ENCODE data around the gene HEPH. TPM values are rescaled to one million over a fixed set of nuclear protein-coding genes. Genes with fewer than 3 reads are reported as not detected.
"Not testable (repeated sequence)": the region's sequence is repeated elsewhere in the genome, so short reads cannot be mapped to it uniquely, and the experiment has no call there.

HEPH gene
- total RNA-seq, 1 experiment from 2014 or later = 5.8 TPM

DNA sequence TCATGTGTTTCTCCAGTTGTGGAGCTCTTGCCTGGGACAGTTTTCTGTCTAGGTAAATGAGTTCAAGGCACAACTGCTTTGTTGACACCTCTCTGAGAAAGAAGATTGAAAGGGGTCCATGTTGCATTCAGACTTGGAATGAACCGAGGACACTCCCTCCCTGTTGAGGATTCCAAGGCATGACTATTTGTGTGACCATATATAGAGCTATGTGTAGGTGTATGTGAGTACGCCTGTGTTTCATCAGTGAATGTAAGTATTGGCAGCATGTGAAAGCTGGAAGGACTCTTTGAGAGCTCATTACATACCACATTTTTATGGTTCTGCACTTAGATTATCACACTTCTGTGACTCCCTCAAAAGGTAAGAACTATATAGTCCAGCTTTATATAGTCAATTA is 3.4 kb downstream of the HEPH start:
- H3K36me3 ChIP-seq = no peaks in the 10 kb centered on the region
- no peaks in the 10 kb centered on the region for H3K9me3 ChIP-seq (replicated peaks)
- no peak overlapping the region for H3K4me3 ChIP-seq
- no peak overlapping the region for H3K27ac ChIP-seq
- H3K27me3 ChIP-seq (replicated peaks) = no peaks in the 10 kb centered on the region
- DNase-seq (ENCODE audit: low read depth in 1 of 2, low spot score in 2 of 2) = no peak
- H3K4me1 ChIP-seq (replicated peaks) = no peaks in the 10 kb centered on the region

GRCh38 chrX:66176134-66176533 is 12.1 kb downstream of the HEPH start:
- DNase-seq (ENCODE audit: low read depth in 1 of 2, low spot score in 2 of 2) = no peak
- no peak overlapping the region for H3K4me3 ChIP-seq
- no peaks in the 10 kb centered on the region for H3K36me3 ChIP-seq
- H3K27me3 ChIP-seq (replicated peaks) = no peaks in the 10 kb centered on the region
- no peaks in the 10 kb centered on the region for H3K9me3 ChIP-seq (replicated peaks)
- H3K27ac ChIP-seq = no peak overlapping the region
- no peaks in the 10 kb centered on the region for H3K4me1 ChIP-seq (replicated peaks)

GRCh38 chrX:66191563-66191962 is 27.5 kb downstream of the HEPH start:
- Histone ChIP-seq H3K4me3 (no peak overlapping the region), H3K27ac (no peak overlapping the region), H3K9me3 (replicated peaks) (no peaks in the 10 kb centered on the region), H3K4me1 (replicated peaks) (no peaks in the 10 kb centered on the region), H3K36me3 (no peaks in the 10 kb centered on the region), H3K27me3 (replicated peaks) (no peaks in the 10 kb centered on the region)
- DNase-seq (ENCODE audit: low read depth in 1 of 2, low spot score in 2 of 2) = no peak

GRCh38 chrX:66193821-66194220 is 29.8 kb downstream of the HEPH start:
- H3K36me3 ChIP-seq = no peaks in the 10 kb centered on the region
- no peaks in the 10 kb centered on the region for H3K9me3 ChIP-seq (replicated peaks)
- H3K27me3 ChIP-seq (replicated peaks) = no peaks in the 10 kb centered on the region
- DNase-seq (ENCODE audit: low read depth in 1 of 2, low spot score in 2 of 2) = no peak
- no peak overlapping the region for H3K4me3 ChIP-seq
- no peaks in the 10 kb centered on the region for H3K4me1 ChIP-seq (replicated peaks)
- H3K27ac ChIP-seq = no peak overlapping the region

GRCh38 chrX:66200050-66200664 is 36.1 kb downstream of the HEPH start:
- Histone ChIP-seq H3K27ac (no peak overlapping the region), H3K4me1 (replicated peaks) (no peaks in the 10 kb centered on the region), H3K27me3 (replicated peaks) (no peaks in the 10 kb centered on the region), H3K36me3 (no peaks in the 10 kb centered on the region), H3K9me3 (replicated peaks) (no peaks in the 10 kb centered on the region), H3K4me3 (no peak overlapping the region)
- no peak for DNase-seq (ENCODE audit: low read depth in 1 of 2, low spot score in 2 of 2)

DNA sequence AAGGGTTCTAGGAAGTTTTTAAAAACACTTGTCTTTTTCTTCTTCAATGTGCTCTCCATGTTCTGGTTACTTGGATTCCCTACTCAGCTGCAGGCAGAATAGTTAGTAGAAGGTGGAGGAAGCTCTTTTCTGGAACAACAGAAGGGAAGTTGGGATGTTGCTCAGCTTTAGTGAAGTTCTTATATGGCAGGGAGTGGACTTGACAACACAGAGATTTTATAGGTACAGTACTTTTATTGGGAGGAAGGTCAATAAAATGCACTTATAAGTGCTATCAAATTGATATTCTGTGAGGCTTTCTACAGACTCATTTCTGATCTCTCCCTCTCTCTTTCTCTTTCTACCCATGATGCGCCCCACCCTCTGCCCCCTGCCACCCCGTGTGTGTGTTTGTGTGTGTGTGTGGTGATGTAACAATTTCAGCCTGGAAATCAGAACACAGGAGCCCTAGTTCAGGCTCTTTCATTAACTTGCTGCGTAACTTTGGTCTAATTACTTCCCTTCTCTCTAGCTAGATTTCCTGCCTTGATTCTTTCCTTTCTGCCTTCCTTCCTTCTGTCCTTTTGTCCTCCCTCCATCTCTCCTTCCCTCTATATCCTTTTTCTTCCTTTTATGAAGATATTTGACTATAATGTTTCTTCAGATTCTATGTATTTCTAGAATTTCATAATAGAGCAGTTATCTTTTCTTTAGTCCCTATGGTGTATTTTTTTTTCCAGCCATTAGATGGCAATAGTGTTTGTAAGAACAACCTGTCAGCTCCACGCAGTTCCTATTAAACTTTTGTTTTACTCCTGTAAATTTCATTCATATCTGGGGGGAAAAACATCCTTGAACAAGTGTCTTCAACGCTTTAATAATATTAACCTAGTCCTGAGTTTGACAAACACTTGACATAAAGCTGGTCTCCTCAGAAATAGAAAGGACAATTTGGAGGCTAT is 37.1 kb downstream of the HEPH start:
- H3K27me3 ChIP-seq (replicated peaks) = no peaks in the 10 kb centered on the region
- no peak overlapping the region for H3K4me3 ChIP-seq
- H3K27ac ChIP-seq = no peak overlapping the region
- H3K36me3 ChIP-seq = no peaks in the 10 kb centered on the region
- H3K4me1 ChIP-seq (replicated peaks) = no peaks in the 10 kb centered on the region
- DNase-seq (ENCODE audit: low read depth in 1 of 2, low spot score in 2 of 2) = peak in 1 of 2 experiments; percentile 1
- no peaks in the 10 kb centered on the region for H3K9me3 ChIP-seq (replicated peaks)

DNA sequence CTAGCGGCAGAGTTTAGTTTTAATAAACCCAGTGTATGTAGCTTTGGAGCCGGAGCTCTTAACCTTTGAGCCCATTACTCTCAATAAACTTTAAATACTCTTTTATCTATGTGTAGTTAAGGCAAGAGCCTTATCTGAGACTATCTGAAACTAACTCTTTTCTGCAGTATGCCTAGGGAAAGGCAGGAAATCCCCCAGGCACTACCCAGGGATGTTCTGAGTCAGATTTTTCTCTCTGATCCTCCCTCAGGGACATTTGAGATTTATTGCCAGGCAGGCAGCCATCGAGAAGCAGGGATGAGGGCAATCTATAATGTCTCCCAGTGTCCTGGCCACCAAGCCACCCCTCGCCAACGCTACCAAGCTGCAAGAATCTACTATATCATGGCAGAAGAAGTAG is 39.1 kb downstream of the HEPH start:
- no peaks in the 10 kb centered on the region for H3K27me3 ChIP-seq (replicated peaks)
- no peak overlapping the region for H3K27ac ChIP-seq
- no peaks in the 10 kb centered on the region for H3K36me3 ChIP-seq
- DNase-seq (ENCODE audit: low read depth in 1 of 2, low spot score in 2 of 2) = no peak
- H3K4me1 ChIP-seq (replicated peaks) = no peaks in the 10 kb centered on the region
- no peak overlapping the region for H3K4me3 ChIP-seq
- H3K9me3 ChIP-seq (replicated peaks) = no peaks in the 10 kb centered on the region

DNA sequence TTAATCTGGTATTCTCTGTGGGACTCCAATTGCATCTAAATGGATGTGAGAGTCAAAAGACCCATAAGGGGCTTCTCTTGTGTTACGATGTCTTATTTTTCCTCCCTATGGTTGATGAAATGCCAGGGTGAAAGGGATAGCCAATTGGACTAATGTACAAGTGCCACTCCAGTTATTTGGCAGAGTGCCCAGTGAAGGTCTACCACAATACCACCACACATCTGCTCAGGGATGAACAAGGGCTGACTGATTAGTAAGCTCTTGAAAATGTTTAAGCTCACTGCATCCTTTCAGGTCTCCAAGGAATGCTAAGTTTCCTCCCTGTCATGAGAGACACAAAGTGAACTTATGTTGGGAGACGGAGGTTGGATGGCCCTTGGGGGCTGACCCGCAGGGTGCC is 57.8 kb downstream of the HEPH start:
- H3K9me3 ChIP-seq (replicated peaks) = no peaks in the 10 kb centered on the region
- no peaks in the 10 kb centered on the region for H3K27me3 ChIP-seq (replicated peaks)
- H3K4me3 ChIP-seq = no peak overlapping the region
- DNase-seq (ENCODE audit: low read depth in 1 of 2, low spot score in 2 of 2) = no peak
- H3K4me1 ChIP-seq (replicated peaks) = no peaks in the 10 kb centered on the region
- no peaks in the 10 kb centered on the region for H3K36me3 ChIP-seq
- H3K27ac ChIP-seq = no peak overlapping the region

DNA sequence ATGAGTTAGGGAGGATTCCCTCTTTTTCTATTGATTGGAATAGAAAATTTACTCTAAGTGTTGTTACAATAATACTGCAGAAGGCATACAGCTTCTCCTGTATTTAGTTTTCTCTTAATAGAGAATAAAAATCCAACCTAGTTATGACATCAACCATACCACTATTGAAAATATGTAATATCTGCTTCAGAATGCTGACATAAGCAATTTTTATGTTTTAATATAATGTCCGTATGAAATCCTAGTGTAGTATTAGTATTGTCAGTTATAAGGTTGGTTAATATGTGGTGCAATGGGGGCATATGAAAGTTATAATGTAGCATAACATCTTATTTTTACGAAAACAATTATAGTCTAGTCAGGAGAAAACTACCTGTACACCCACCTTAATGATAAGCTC is 68.2 kb downstream of the HEPH start:
- Histone ChIP-seq H3K4me1 (replicated peaks) (no peaks in the 10 kb centered on the region), H3K36me3 (no peaks in the 10 kb centered on the region)
- DNase-seq (ENCODE audit: low read depth in 1 of 2, low spot score in 2 of 2) = no peak

DNA sequence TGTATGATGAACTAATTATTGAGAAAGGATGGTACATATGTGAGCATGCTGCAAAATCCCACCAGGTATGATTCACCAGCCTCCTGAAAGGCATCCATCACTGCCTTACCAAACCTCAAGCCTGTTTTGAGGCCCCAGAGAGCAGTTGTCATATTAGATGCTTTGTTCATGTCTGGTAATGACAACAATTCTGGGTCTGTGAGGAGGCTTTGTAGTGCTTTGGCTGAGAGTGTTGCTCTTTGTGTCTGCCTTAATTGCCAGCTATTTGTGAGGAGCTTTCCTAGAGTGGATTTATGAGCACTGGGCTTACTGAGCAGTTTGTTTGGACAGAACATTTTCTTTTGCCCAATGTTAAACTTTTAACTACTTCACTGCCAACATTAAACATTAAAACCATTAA is 69.2 kb downstream of the HEPH start:
- Histone ChIP-seq H3K4me3 (no peak overlapping the region), H3K27me3 (replicated peaks) (no peaks in the 10 kb centered on the region), H3K36me3 (no peaks in the 10 kb centered on the region), H3K9me3 (replicated peaks) (no peaks in the 10 kb centered on the region), H3K27ac (no peak overlapping the region), H3K4me1 (replicated peaks) (no peaks in the 10 kb centered on the region)
- no peak for DNase-seq (ENCODE audit: low read depth in 1 of 2, low spot score in 2 of 2)

More for the DNA sequence above, 68.2 kb downstream of the HEPH start:
- Histone ChIP-seq H3K4me3 (no peak overlapping the region), H3K27ac (no peak overlapping the region), H3K9me3 (replicated peaks) (no peaks in the 10 kb centered on the region), H3K27me3 (replicated peaks) (no peaks in the 10 kb centered on the region)

- not testable (repeated sequence) for H3K4me3 ChIP-seq; H3K36me3 ChIP-seq; H3K27ac ChIP-seq; H3K4me1 ChIP-seq (replicated peaks); H3K27me3 ChIP-seq (replicated peaks); H3K9me3 ChIP-seq (replicated peaks); DNase-seq (ENCODE audit: low read depth in 1 of 2, low spot score in 2 of 2)
Measured at GRCh38 chrX:66233904-66234303, 69.9 kb downstream of the HEPH start.

DNA sequence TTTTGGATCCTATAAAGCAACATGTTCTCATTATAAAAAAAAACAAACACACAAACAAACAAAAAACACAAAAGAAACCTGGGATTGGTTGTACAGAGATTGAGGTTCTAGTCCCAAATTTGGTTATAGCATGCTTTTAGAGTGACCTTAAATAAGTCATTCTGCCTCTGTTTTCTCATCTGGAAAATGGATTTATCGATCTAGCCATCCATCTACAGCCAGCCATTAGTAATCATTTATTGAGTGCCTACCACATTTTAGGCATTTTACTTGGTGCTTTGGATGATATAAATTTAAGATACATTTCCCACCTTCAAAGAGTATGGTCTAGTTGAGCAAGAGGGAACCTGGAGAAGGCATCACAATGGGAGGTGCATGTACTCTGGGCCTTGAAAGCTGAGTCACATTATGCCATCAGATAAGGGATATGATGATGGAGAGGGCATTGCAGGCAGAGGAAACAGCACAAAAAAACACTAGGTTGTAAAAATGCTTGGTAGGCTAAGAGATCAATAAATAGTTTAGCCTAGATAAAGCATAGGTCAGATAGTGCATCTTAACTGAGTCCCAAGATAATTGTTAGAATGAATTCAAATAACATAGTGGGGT is 91.4 kb downstream of the HEPH start:
- H3K27me3 ChIP-seq (replicated peaks) = no peaks in the 10 kb centered on the region
- no peak for DNase-seq (ENCODE audit: low read depth in 1 of 2, low spot score in 2 of 2)
- no peaks in the 10 kb centered on the region for H3K36me3 ChIP-seq
- no peaks in the 10 kb centered on the region for H3K9me3 ChIP-seq (replicated peaks)
- H3K27ac ChIP-seq = no peak overlapping the region
- H3K4me3 ChIP-seq = no peak overlapping the region
- no peaks in the 10 kb centered on the region for H3K4me1 ChIP-seq (replicated peaks)

DNA sequence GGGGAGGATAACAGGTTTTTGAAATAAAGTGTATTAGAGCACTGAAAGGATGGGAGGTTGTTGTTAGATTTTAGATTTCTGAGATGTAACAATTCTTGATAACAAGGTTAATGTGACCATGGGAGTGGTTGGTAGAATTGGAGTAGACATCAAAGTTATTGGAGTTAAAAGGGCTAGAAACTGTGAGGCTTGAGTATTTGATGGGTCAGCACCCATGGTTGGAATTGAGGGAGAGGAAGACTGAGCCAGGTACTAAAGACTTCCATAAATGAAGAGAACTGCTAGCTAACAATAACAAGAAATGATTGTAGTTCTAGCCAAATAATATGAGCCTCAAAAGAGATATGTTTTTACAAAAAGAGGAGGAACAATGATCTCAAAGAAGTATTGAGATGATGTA is 98.8 kb downstream of the HEPH start:
- H3K4me3 ChIP-seq = no peak overlapping the region
- no peak for DNase-seq (ENCODE audit: low read depth in 1 of 2, low spot score in 2 of 2)
- H3K27me3 ChIP-seq (replicated peaks) = no peaks in the 10 kb centered on the region
- no peak overlapping the region for H3K27ac ChIP-seq
- H3K4me1 ChIP-seq (replicated peaks) = no peaks in the 10 kb centered on the region
- no peaks in the 10 kb centered on the region for H3K9me3 ChIP-seq (replicated peaks)
- H3K36me3 ChIP-seq = no peaks in the 10 kb centered on the region
